ENCODE results near the gene ESYT3.

Gene ESYT3

DNA sequence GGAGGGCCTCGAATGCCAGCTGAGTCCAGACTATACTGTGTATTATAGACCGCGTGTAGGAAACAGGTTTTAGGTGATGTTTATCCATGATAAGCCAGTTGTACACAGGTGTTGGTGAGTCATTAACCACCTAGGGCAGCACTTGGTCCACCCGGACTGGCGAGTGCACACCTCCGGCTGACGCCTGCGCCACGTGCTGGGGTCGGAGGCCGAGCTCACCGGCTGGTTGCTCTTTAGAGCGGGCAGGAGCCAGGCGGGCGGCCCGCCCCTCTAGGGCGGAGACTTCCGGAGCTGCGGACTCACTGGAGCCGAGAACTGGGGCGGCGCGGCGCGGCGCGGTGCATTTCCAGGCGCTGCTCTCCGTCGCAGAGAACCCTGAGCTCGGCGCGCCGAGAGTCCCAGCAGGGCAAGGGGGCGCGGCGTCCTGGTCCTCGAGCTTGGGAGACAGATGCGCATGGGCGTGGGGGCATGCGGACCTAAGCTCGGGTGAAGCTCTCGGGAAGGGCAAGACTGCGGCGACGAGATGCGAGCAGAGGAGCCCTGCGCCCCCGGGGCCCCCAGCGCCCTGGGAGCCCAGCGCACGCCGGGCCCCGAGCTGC, at the start of gene ESYT3:
Gene ESYT3 (plus strand): TSS at position 341 of the 599 bp plus-strand sequence. CDS start 183 bp downstream, at position 524.
- DNase-seq, result peak; percentile 24 to 91 (median 72)
- intact Hi-C loops (cut with DNase I), result no loop called here

- DNase-seq, result peak in 2 of 42 donors; percentile 3 to 13
- intact Hi-C loops (cut with DNase I), result no loop called here
Measured at GRCh38 chr3:138384976-138385375, 49.4 kb upstream of the ESYT3 start.

DNA sequence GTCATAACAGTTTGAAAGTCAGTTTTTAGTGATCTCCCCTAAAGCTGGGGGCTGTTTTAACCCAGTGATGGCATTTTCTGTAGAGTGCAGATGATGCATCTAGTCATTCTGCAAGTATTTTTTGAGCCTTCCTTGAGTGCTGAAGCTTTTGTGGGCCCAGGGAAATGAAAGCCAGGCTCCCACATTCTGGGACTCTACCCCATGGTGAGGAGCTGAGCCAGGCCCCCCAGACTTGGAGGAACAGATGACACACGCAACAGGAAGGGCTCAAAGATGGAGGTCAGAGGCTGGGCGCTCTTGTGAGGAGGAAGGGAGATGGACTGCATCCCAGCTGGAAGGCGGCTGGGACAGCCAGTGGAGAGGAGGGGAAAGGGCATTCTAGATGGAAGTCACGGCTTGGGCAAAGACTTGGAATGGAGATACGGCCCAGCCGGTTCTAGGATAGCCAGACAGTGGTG, 45.2 kb upstream of the ESYT3 start:
- peak in 4 of 42 donors; percentile 22 to 55 (median 33) for DNase-seq
- intact Hi-C loops (cut with DNase I), result no loop called here

GRCh38 chr3:138389841-138390581, 44.4 kb upstream of the ESYT3 start:
- DNase-seq, result peak in 30 of 42 donors; percentile 26 to 72 (median 49)
- intact Hi-C loops (cut with DNase I), result no loop called here

- intact Hi-C loops (cut with DNase I), result no loop called here
- DNase-seq, result peak in 1 of 42 donors; percentile 42
Measured at GRCh38 chr3:138390582-138390932, 43.9 kb upstream of the ESYT3 start.

GRCh38 chr3:138394156-138394555, 40.3 kb upstream of the ESYT3 start:
- peak in 3 of 42 donors; percentile 11 to 28 (median 18) for DNase-seq
- intact Hi-C loops (cut with DNase I), result no loop called here

- peak in 2 of 42 donors; percentile 5 to 20 for DNase-seq
- intact Hi-C loops (cut with DNase I), result no loop called here
Measured at GRCh38 chr3:138394686-138395085, 39.7 kb upstream of the ESYT3 start.

- peak in 8 of 42 donors; percentile 20 to 59 (median 36) for DNase-seq
- intact Hi-C loops (cut with DNase I), result no loop called here
Measured at GRCh38 chr3:138395865-138396751, 38.3 kb upstream of the ESYT3 start.

DNA sequence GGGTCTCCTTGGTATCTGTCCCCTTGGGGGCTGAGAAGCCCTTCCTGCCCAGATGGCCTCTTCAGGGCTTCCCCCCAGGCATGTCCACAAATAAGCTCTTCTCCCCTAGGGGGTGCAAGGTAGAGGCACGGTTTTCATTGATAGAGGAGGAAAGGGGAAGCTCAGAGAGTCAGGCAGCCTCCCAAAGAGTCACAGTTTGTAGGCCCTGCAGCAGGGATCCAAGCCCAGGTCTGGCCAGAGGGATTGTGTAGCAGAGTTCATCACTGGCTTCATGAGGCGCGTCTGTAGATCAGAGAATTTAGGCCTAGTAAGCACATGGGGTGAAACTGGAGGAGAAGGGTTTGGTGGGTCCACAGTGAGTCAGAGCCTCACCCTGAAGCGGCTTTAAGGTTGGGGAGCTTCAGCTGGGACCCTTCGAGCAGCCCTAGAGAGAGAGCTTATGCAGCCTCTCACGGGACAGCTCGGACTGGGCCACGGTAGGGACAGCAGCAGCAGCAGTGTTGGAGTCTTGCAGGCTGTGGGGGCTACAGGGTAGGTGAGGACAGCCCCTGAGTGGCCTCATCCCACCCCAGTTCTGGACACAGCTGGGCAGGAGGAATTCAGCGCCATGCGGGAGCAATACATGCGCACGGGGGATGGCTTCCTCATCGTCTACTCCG, 37.5 kb upstream of the ESYT3 start:
- intact Hi-C loops (cut with DNase I), result no loop called here

GRCh38 chr3:138397983-138398382, 36.4 kb upstream of the ESYT3 start:
- intact Hi-C loops (cut with DNase I), result no loop called here
- peak in 23 of 42 donors; percentile 27 to 79 (median 54) for DNase-seq

More for the DNA sequence above, 37.5 kb upstream of the ESYT3 start:
- DNase-seq, result peak in 3 of 42 donors; percentile 20 to 24 (median 24)

GRCh38 chr3:138398791-138399575, 35.4 kb upstream of the ESYT3 start:
- intact Hi-C loops (cut with DNase I), result no loop called here
- peak in 3 of 42 donors; percentile 19 to 35 (median 26) for DNase-seq

- intact Hi-C loops (cut with DNase I), result loop anchor here (10.0 kb wide), 1 partner anchor 55 kb away; the partner anchor contains the start of gene MRAS
- peak in 2 of 42 donors; percentile 22 to 27 for DNase-seq
Measured at GRCh38 chr3:138399766-138400165, 34.6 kb upstream of the ESYT3 start.

DNA sequence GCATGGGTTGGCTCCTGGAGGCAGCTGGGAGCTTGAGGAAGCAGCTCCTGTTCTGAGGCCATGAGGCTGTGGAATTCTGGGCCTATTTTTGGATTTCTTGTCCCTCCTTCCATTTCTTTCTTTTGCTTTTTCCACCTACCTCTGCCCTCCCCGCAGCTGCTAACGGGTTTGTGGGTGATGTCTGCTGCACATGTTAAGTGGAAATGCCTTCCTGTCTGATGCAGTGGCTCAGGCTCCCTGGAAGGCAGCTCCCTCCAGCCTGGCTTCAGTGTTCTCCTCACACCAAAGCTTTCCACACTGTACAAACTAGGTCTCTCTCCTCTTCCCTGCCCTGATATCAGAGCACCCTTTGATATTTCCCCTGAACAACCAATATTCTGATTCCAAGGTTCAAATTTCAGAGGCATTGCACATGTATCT, 33.8 kb upstream of the ESYT3 start:
- intact Hi-C loops (cut with DNase I), result loop anchor here (10.0 kb wide), 1 partner anchor 56 kb away; the partner anchor contains the start of gene MRAS
- DNase-seq, result peak in 34 of 42 donors; percentile 13 to 85 (median 58)

DNA sequence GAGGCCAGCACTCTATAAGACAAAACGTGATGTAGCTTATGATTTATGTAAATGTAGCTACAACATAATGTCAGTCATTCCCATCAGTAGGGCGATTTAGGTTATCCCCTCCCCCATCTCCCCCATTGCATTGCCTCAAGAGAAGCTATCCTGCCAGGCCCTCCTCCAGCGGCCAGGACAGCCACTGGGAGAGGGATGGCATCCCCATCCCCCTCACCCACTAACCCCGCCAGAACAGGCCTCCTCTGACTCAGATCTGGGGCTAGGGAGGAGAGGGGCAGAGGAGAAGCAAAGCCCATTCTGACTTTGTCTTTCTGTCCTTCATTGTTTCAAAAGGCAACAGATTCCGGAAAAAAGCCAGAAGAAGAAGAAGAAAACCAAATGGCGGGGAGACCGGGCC, 32.6 kb upstream of the ESYT3 start:
- intact Hi-C loops (cut with DNase I), result loop anchor here (10.0 kb wide), 1 partner anchor 57 kb away; the partner anchor contains the start of gene MRAS
- DNase-seq, result peak in 1 of 42 donors; percentile 2

DNA sequence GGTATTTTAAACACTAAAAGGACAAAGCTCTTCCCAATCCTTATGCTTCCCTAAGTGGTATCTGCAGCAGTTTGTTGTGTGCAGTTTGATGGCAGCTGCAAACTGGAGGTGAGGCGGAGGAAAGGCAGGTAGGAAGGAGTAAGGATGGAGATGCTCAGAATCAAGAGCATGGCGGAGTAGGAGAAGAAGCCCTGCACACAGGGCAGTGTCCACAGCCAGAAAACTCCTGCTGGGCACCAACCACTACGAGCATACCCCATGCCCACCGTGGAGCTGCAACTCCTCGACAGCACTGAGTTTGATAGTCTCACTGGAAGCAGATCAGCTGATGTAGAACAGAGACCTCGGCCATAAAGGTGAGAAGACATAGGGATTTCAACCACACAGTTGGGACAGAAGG, 30.3 kb upstream of the ESYT3 start:
- intact Hi-C loops (cut with DNase I), result loop anchor here (10.0 kb wide), 1 partner anchor 59 kb away; the partner anchor contains the start of gene MRAS
- DNase-seq, result peak in 2 of 42 donors; percentile 1 to 8

DNA sequence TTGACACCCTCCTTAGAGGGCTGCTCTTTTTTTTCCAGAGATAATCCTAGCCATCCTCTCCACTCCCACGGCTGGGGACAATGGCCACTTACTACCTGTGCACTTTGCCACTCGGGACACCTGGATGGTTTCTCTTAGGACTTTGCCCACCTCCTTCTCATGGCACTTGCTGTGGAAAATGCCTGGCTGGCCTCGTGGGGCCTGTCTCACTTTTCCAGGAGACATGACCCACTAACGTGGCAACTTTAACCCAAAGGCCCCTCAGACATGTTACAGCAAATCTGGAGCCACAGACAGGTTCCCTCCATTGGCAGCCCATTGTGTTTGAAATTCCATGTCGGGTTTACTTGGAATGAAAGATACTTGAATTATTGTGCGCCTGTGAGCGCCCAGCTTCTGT, 29.4 kb upstream of the ESYT3 start:
- intact Hi-C loops (cut with DNase I), result loop anchor here (10.0 kb wide), 1 partner anchor 60 kb away; the partner anchor contains the start of gene MRAS
- peak in 2 of 42 donors; percentile 5 to 9 for DNase-seq

- peak in 1 of 42 donors; percentile 12 for DNase-seq
- intact Hi-C loops (cut with DNase I), result loop anchor here (10.0 kb wide), 1 partner anchor 61 kb away; the partner anchor contains the start of gene MRAS
Measured at GRCh38 chr3:138405486-138405885, 28.9 kb upstream of the ESYT3 start.
